ENCODE results near the gene MAST4.
A peak's percentile ranks its signal among the peaks of the same experiment; 100 is the strongest.

Gene MAST4

DNA sequence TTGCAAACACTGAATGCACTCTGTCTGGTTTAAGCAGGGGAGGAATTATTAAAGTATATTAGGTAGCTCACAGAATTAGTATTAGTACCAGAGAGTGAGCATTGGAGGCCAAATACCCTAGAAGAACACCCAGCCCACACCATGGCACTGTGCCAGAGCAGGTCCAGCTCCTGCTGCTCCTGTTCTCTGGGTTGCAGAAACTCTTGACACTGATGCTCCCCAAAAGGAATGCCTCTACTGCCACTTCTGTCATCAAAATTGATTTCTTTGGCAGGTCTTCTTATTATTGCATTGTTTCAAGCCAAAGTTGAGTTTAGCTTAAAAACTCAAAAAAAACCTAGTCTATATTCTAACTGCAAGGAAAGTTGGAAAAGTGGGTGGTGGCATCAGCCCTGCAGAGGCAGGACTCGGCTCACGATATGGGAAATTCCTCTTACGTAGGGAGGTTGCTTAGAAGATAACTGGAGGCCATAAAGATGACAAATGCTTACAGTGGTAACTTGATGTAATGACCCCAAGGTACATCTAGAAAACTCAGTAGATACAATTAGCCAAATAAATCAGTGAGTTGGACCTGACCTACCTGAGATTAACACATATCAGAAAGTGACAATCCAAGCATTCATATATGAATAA, 477.0 kb downstream of the MAST4 start (continued):
- TF ChIP-seq OSR2 (tag by site-specific recombination; IDR thresholded peaks at IDR 0.05) (peak; percentile 60; the same call in 1 of the 2 replicates), ZNF266 (tag by site-specific recombination; IDR thresholded peaks at IDR 0.05; ENCODE audit: low read depth) (no peak)

DNA sequence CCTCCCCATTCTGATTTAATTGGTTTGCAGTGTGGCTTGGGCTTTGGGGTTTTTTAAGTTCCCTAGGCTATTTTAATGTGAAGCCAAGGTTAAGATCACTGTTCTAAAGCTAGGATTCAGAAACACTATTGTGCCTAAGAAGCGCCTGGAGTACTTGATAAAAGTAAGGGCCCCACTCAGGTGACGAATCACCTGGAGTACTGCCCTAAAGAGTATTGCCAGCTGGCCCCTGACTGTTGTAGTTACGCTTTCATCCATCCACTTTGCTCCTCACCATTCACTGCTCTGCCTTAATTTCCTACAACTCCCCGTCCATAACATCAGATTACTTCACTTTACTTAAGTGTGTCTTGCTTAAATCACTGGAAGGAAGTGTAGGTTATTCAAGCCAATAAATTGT, 481.1 kb downstream of the MAST4 start:
- no peak for TF ChIP-seq ZNF157 (tag by site-specific recombination; IDR thresholded peaks at IDR 0.05)
- CTCF ChIA-PET: no interaction called here
- H3K4me1 ChIP-seq (ENCODE audit: control insufficient read depth, insufficient read depth, low read length): peaks cover 5% of the 10 kb centered on the region
- H3K36me3 ChIP-seq (ENCODE audit: control insufficient read depth in 2 of 2, insufficient read depth in 1 of 2, low read length in 2 of 2): no peaks in the 10 kb centered on the region
- H3K4me3 ChIP-seq (ENCODE audit: low read depth, low read length): no peak overlapping the region
- POLR2A ChIA-PET: no interaction called here
- H3K9me3 ChIP-seq (ENCODE audit: control insufficient read depth, insufficient read depth, low read depth, low read length): no peaks in the 10 kb centered on the region
- no peak overlapping the region for H3K27ac ChIP-seq (ENCODE audit: extremely low read depth, low read depth, low read length)

DNA sequence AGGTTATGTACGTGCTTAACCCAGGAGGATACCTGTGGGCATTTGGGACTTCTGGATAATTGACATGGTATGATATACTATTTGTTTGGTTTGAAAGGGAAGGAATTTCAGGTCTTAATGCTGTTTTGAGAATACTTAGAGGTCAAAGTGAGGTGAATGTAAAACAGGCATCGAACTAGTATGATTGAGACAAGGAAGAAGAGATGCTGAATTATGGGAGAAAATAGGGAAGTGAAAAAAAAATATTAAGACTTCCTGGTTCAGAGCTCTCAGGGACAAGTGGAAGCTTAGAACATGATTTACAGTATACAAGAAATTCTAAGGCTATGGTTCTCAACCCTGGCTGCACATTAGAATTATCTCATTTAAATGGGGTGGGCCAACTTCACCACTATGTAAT, 485.1 kb downstream of the MAST4 start:
- H3K4me3 ChIP-seq (ENCODE audit: low read depth, low read length): no peak overlapping the region
- H3K27ac ChIP-seq (ENCODE audit: extremely low read depth, low read depth, low read length): no peak overlapping the region
- POLR2A ChIA-PET: no interaction called here
- no peak for TF ChIP-seq ZNF658 (tag by site-specific recombination; IDR thresholded peaks at IDR 0.05)
- no peak for TF ChIP-seq ZFP69B (tag by site-specific recombination; IDR thresholded peaks at IDR 0.05)
- no peak for TF ChIP-seq ZNF555 (tag by site-specific recombination; conservative IDR thresholded peaks at IDR 0.05)
- TF ChIP-seq, protein P1, sequence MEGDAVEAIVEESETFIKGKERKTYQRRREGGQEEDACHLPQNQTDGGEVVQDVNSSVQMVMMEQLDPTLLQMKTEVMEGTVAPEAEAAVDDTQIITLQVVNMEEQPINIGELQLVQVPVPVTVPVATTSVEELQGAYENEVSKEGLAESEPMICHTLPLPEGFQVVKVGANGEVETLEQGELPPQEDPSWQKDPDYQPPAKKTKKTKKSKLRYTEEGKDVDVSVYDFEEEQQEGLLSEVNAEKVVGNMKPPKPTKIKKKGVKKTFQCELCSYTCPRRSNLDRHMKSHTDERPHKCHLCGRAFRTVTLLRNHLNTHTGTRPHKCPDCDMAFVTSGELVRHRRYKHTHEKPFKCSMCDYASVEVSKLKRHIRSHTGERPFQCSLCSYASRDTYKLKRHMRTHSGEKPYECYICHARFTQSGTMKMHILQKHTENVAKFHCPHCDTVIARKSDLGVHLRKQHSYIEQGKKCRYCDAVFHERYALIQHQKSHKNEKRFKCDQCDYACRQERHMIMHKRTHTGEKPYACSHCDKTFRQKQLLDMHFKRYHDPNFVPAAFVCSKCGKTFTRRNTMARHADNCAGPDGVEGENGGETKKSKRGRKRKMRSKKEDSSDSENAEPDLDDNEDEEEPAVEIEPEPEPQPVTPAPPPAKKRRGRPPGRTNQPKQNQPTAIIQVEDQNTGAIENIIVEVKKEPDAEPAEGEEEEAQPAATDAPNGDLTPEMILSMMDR (tag by site-specific recombination; IDR thresholded peaks at IDR 0.05): no peak
- no peak for TF ChIP-seq KLF1 (tag by site-specific recombination; IDR thresholded peaks at IDR 0.05)
- no peak for TF ChIP-seq ZNF521 (tag by site-specific recombination; IDR thresholded peaks at IDR 0.05)
- no peak for TF ChIP-seq ZNF157 (tag by site-specific recombination; IDR thresholded peaks at IDR 0.05)
- no peaks in the 10 kb centered on the region for H3K4me1 ChIP-seq (ENCODE audit: control insufficient read depth, insufficient read depth, low read length)
- H3K36me3 ChIP-seq (ENCODE audit: control insufficient read depth in 2 of 2, insufficient read depth in 1 of 2, low read length in 2 of 2): no peaks in the 10 kb centered on the region
- CTCF ChIA-PET: no interaction called here
- no peaks in the 10 kb centered on the region for H3K9me3 ChIP-seq (ENCODE audit: control insufficient read depth, insufficient read depth, low read depth, low read length)

DNA sequence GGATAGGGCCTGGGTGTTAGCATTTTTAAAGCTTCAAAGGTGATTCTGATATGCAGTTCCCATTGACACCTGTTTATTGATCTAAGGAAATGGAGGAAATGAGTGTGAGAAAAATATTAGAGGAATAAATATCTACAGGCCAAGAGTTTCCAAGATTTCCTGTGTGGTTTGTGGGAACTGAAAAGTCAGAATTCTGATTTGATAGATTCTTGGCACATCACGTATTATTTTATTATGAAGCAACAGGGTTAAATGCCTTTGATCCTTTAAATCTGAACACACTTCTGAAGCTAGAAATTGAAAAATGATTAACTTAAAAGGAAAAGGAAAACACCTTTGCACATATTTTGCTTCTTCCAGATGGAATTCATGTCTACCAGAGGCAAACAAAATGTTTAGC, 486.7 kb downstream of the MAST4 start:
- no peaks in the 10 kb centered on the region for H3K9me3 ChIP-seq (ENCODE audit: control insufficient read depth, insufficient read depth, low read depth, low read length)
- TF ChIP-seq SALL2 (tag by site-specific recombination; IDR thresholded peaks at IDR 0.05; ENCODE audit: borderline replicate concordance) (no peak), ZNF621 (tag by site-specific recombination; IDR thresholded peaks at IDR 0.05) (no peak)
- H3K4me3 ChIP-seq (ENCODE audit: low read depth, low read length): no peak overlapping the region
- H3K27ac ChIP-seq (ENCODE audit: extremely low read depth, low read depth, low read length): no peak overlapping the region
- ChIA-PET POLR2A (no interaction called here), CTCF (no interaction called here)
- peaks cover 2% of the 10 kb centered on the region; the same call in 1 of the 2 replicates for H3K4me1 ChIP-seq (ENCODE audit: control insufficient read depth, insufficient read depth, low read length)
- no peaks in the 10 kb centered on the region for H3K36me3 ChIP-seq (ENCODE audit: control insufficient read depth in 2 of 2, insufficient read depth in 1 of 2, low read length in 2 of 2)

DNA sequence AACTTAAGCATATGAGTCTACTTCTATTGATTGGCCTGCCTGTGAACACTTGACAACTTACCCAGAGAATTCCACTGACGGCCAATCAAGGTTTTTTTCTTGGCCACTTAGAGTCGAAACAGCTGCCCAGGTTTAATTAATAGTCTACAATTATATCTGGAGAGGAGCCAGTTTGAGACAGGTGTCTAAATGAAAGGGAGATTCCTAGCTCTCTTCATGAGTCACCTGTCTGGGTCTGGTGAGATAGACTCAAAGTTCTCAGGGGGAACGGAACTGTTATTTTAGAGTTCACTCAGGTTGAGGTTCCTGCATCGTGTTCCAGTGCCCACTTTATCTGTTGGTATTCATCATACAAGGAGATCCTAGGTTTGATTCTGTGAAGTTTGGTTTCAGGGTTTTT, 489.4 kb downstream of the MAST4 start:
- TF ChIP-seq ZNF132 (tag by site-specific recombination; IDR thresholded peaks at IDR 0.05; ENCODE audit: borderline replicate concordance): no peak
- TF ChIP-seq, protein P2, sequence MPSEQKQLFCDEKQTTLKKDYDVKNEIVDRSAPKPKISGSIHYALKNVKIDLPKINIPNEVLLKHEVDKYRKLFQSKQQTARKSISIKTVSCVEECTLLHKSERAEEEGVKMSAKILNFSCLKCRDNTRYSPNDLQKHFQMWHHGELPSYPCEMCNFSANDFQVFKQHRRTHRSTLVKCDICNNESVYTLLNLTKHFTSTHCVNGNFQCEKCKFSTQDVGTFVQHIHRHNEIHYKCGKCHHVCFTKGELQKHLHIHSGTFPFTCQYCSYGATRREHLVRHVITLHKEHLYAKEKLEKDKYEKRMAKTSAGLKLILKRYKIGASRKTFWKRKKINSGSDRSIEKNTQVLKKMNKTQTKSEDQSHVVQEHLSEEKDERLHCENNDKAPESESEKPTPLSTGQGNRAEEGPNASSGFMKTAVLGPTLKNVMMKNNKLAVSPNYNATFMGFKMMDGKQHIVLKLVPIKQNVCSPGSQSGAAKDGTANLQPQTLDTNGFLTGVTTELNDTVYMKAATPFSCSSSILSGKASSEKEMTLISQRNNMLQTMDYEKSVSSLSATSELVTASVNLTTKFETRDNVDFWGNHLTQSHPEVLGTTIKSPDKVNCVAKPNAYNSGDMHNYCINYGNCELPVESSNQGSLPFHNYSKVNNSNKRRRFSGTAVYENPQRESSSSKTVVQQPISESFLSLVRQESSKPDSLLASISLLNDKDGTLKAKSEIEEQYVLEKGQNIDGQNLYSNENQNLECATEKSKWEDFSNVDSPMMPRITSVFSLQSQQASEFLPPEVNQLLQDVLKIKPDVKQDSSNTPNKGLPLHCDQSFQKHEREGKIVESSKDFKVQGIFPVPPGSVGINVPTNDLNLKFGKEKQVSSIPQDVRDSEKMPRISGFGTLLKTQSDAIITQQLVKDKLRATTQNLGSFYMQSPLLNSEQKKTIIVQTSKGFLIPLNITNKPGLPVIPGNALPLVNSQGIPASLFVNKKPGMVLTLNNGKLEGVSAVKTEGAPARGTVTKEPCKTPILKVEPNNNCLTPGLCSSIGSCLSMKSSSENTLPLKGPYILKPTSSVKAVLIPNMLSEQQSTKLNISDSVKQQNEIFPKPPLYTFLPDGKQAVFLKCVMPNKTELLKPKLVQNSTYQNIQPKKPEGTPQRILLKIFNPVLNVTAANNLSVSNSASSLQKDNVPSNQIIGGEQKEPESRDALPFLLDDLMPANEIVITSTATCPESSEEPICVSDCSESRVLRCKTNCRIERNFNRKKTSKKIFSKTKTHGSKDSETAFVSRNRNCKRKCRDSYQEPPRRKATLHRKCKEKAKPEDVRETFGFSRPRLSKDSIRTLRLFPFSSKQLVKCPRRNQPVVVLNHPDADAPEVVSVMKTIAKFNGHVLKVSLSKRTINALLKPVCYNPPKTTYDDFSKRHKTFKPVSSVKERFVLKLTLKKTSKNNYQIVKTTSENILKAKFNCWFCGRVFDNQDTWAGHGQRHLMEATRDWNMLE (tag by site-specific recombination; conservative IDR thresholded peaks at IDR 0.05; ENCODE audit: low read depth): no peak
- no peak for TF ChIP-seq BCL11B (tag by site-specific recombination; IDR thresholded peaks at IDR 0.05; ENCODE audit: low read depth)
- no peak for TF ChIP-seq YY1 (tag by site-specific recombination; IDR thresholded peaks at IDR 0.05)
- no peak for TF ChIP-seq SP7 (tag by site-specific recombination; IDR thresholded peaks at IDR 0.05)
- H3K4me3 ChIP-seq (ENCODE audit: low read depth, low read length): no peak overlapping the region
- ChIA-PET POLR2A (no interaction called here), CTCF (interaction anchor here (0.6 kb wide), 1 partner anchor 84 kb away, joined by 3 read pairs; no protein-coding TSS in a partner anchor)
- no peaks in the 10 kb centered on the region for H3K9me3 ChIP-seq (ENCODE audit: control insufficient read depth, insufficient read depth, low read depth, low read length)
- no peak overlapping the region for H3K27ac ChIP-seq (ENCODE audit: extremely low read depth, low read depth, low read length)
- H3K36me3 ChIP-seq (ENCODE audit: control insufficient read depth in 2 of 2, insufficient read depth in 1 of 2, low read length in 2 of 2): no peaks in the 10 kb centered on the region
- peaks cover 4% of the 10 kb centered on the region; the same call in 1 of the 2 replicates for H3K4me1 ChIP-seq (ENCODE audit: control insufficient read depth, insufficient read depth, low read length)
